ENCODE data around the gene ITPRIP.

- TF ChIP-seq OSR1 (CRISPR knock-in tag; IDR thresholded peaks at IDR 0.05) (no peak), ZFP30 (CRISPR knock-in tag; IDR thresholded peaks at IDR 0.05) (no peak), ZFP3 (CRISPR knock-in tag; IDR thresholded peaks at IDR 0.05) (no peak), ARNTL (CRISPR knock-in tag; IDR thresholded peaks at IDR 0.05; ENCODE audit: borderline replicate concordance, low read depth) (no peak), ZNF70 (CRISPR knock-in tag; IDR thresholded peaks at IDR 0.05) (no peak), CREB5 (CRISPR knock-in tag; IDR thresholded peaks at IDR 0.05; ENCODE audit: low read depth) (no peak), PPARA (CRISPR knock-in tag; IDR thresholded peaks at IDR 0.05; ENCODE audit: borderline replicate concordance) (no peak), ZC3H10 (CRISPR knock-in tag; IDR thresholded peaks at IDR 0.05) (no peak)
- TF ChIP-seq, protein P1, sequence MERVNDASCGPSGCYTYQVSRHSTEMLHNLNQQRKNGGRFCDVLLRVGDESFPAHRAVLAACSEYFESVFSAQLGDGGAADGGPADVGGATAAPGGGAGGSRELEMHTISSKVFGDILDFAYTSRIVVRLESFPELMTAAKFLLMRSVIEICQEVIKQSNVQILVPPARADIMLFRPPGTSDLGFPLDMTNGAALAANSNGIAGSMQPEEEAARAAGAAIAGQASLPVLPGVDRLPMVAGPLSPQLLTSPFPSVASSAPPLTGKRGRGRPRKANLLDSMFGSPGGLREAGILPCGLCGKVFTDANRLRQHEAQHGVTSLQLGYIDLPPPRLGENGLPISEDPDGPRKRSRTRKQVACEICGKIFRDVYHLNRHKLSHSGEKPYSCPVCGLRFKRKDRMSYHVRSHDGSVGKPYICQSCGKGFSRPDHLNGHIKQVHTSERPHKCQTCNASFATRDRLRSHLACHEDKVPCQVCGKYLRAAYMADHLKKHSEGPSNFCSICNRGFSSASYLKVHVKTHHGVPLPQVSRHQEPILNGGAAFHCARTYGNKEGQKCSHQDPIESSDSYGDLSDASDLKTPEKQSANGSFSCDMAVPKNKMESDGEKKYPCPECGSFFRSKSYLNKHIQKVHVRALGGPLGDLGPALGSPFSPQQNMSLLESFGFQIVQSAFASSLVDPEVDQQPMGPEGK (CRISPR knock-in tag; IDR thresholded peaks at IDR 0.05; ENCODE audit: borderline replicate concordance) = no peak
- TF ChIP-seq, protein P2, sequence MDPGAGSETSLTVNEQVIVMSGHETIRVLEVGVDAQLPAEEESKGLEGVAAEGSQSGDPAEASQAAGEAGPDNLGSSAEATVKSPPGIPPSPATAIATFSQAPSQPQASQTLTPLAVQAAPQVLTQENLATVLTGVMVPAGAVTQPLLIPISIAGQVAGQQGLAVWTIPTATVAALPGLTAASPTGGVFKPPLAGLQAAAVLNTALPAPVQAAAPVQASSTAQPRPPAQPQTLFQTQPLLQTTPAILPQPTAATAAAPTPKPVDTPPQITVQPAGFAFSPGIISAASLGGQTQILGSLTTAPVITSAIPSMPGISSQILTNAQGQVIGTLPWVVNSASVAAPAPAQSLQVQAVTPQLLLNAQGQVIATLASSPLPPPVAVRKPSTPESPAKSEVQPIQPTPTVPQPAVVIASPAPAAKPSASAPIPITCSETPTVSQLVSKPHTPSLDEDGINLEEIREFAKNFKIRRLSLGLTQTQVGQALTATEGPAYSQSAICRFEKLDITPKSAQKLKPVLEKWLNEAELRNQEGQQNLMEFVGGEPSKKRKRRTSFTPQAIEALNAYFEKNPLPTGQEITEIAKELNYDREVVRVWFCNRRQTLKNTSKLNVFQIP (CRISPR knock-in tag; IDR thresholded peaks at IDR 0.05; ENCODE audit: borderline replicate concordance, low read depth) = no peak
Observed at GRCh38 chr10:104259999-104260774, 78.1 kb downstream of the ITPRIP start.
